Diencephalon (tissue), 1 donor: Measurements from ENCODE around the gene SPINK6. TPM values are rescaled to one million over a fixed set of nuclear protein-coding genes. Genes with fewer than 3 reads are reported as not detected.

ENCODE experiments used
- small RNA-seq: library from RNA; depleted of rRNA; stranded (forward); fragments of <200 nt; gene quantifications from one replicate; pipeline ENCODE3, GENCODE V24; 2014
- total RNA-seq: library from RNA; depleted of rRNA; stranded (reverse); fragments of >200 nt; gene quantifications from one replicate; pipeline ENCODE4 v1.2.3, GENCODE V29; 2014

Gene SPINK6, protein sequence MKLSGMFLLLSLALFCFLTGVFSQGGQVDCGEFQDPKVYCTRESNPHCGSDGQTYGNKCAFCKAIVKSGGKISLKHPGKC
- total RNA-seq = not detected

DNA sequence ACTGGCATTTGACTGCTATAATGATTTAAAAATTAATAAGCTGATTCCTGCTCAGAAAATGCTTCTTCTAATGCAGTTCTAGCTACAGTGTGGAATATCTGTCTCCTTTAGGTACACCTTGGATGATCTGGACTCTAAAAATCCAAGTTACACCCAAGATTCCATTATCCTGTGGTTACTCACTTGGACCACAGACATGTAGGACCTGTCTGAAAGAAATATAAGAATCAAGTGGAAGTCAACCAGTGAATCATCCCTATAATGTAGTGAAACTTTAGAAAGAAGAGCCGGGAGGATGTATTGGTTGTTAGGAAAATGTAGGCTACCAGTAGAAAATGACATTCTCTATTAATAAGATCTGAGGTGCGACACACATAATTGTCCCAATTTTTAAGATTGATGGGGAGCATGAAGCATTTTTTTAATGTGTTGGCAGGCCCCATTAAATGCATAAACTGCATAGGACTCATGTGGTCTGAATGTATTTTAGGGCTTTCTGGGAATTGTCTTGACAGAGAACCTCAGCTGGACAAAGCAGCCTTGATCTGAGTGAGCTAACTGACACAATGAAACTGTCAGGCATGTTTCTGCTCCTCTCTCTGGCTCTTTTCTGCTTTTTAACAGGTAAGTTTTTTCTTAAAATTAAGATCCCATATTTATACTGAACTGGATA lies at the start of gene SPINK6:
SPINK6 (plus strand) TSS at position 512 of the 673 bp plus-strand sequence; CDS start at position 567, 55 bp downstream.

DNA sequence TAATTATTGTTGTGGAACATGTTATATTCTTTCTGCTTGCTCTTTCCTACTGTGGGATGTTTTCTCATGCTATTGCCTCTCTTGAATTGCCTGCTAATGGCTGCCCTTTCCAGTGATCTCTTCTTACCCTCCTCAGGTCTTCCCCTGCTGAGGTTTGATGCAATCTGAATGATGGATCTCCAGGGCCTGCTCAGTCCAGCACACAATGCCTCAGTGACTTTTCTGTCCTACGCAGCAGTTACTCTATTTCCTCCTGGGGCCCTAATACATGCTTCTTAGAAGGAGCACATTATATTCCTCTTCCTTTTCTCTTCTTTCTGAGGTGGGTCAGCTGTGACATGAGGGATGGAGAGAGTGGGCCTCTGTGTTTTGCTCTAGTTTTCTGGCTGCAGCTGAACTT lies 34.6 kb upstream of the SPINK6 start, which contains the start of gene SPINK14:
SPINK14 (plus strand) TSS at position 301 of the 400 bp plus-strand sequence. CDS start 1,187 bp downstream, outside the sequence.

DNA sequence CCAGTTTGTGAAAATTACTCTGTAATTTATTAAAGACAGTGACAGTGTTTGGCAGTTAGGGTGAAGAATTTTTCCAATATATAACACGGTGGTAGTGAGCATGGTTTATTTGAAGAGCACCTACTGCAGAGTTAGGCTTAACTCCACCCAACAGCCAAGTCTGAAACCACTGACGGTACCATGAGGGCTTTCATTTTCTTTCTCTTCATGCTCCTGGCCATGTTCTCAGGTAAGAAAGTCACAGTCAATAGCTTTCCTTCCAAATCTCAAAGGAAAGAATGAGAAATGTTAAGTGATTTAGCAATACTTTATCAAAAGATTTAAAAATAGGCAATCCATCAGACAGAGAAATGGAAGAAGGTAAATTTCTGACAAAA lies 35.6 kb downstream of the SPINK6 start, which contains the start of gene MARCOL:
MARCOL (plus strand) TSS at position 108 of the 377 bp plus-strand sequence; CDS start at position 181, 73 bp downstream.

Small RNA genes lying within 50 kb of the gene (small RNA-seq; reads per million reads assigned to genes)
- gene HMGN1P16 = not detected

Other genes starting within 250 kb of the SPINK6 start
- gene SPINK5, start 139.1 kb upstream of the SPINK6 start, total RNA-seq = not detected
- gene SPINK14, start 34.5 kb upstream of the SPINK6 start, total RNA-seq = not detected
- gene MARCOL, start 35.5 kb downstream of the SPINK6 start, total RNA-seq = not detected
- not detected for gene SPINK13, start 65.8 kb downstream of the SPINK6 start, total RNA-seq
- not detected for gene SPINK7, start 109.4 kb downstream of the SPINK6 start, total RNA-seq
- not detected for gene SPINK9, start 132.5 kb downstream of the SPINK6 start, total RNA-seq
- 68.3 TPM for gene FBXO38, start 180.9 kb downstream of the SPINK6 start, total RNA-seq